ENCODE data around the gene FAM151B.

FAM151B gene

GRCh38 chr5:80573062-80573461, 85.2 kb downstream of the FAM151B start:
- peaks cover 17% of the 10 kb centered on the region for H3K27me3 ChIP-seq (ENCODE audit: insufficient read depth, poor library complexity, severe bottlenecking)

GRCh38 chr5:80576383-80576782, 88.5 kb downstream of the FAM151B start:
- TF ChIP-seq SPI1 (IDR thresholded peaks at IDR 0.05; ENCODE audit: borderline replicate concordance, low read depth) = no peak
- TF ChIP-seq POLR2AphosphoS5 (IDR thresholded peaks at IDR 0.05; ENCODE audit: low read depth) = no peak
- no peak for TF ChIP-seq REST (IDR thresholded peaks at IDR 0.05; ENCODE audit: insufficient replicate concordance, low read depth)
- no peak for TF ChIP-seq GABPA (IDR thresholded peaks at IDR 0.05; ENCODE audit: low read depth)
- TF ChIP-seq CTCF (IDR thresholded peaks at IDR 0.05; ENCODE audit: insufficient read depth, low read length) = no peak
- DNase-seq (ENCODE audit: low read depth in 1 of 2, low spot score in 1 of 2) = no peak
- Histone ChIP-seq H3K27me3 (ENCODE audit: insufficient read depth, poor library complexity, severe bottlenecking) (no peaks in the 10 kb centered on the region), H3K27ac (replicated peaks) (no peak overlapping the region), H3K4me3 (replicated peaks; ENCODE audit: insufficient read depth, low read length) (no peak overlapping the region)

More at GRCh38 chr5:80573062-80573461, 85.2 kb downstream of the FAM151B start:
- H3K4me3 ChIP-seq (replicated peaks; ENCODE audit: insufficient read depth, low read length) = no peak overlapping the region
- H3K27ac ChIP-seq (replicated peaks) = no peak overlapping the region
- TF ChIP-seq POLR2AphosphoS5 (IDR thresholded peaks at IDR 0.05; ENCODE audit: low read depth) (no peak), CTCF (IDR thresholded peaks at IDR 0.05; ENCODE audit: insufficient read depth, low read length) (no peak), REST (IDR thresholded peaks at IDR 0.05; ENCODE audit: insufficient replicate concordance, low read depth) (no peak), SPI1 (IDR thresholded peaks at IDR 0.05; ENCODE audit: borderline replicate concordance, low read depth) (no peak), GABPA (IDR thresholded peaks at IDR 0.05; ENCODE audit: low read depth) (no peak)
- DNase-seq (ENCODE audit: low read depth in 1 of 2, low spot score in 1 of 2) = no peak

GRCh38 chr5:80577707-80578106, 89.8 kb downstream of the FAM151B start:
- TF ChIP-seq REST (IDR thresholded peaks at IDR 0.05; ENCODE audit: insufficient replicate concordance, low read depth) = no peak
- TF ChIP-seq GABPA (IDR thresholded peaks at IDR 0.05; ENCODE audit: low read depth) = no peak
- no peak for TF ChIP-seq SPI1 (IDR thresholded peaks at IDR 0.05; ENCODE audit: borderline replicate concordance, low read depth)
- TF ChIP-seq CTCF (IDR thresholded peaks at IDR 0.05; ENCODE audit: insufficient read depth, low read length) = no peak
- TF ChIP-seq POLR2AphosphoS5 (IDR thresholded peaks at IDR 0.05; ENCODE audit: low read depth) = no peak
- Histone ChIP-seq H3K4me3 (replicated peaks; ENCODE audit: insufficient read depth, low read length) (no peak overlapping the region), H3K27me3 (ENCODE audit: insufficient read depth, poor library complexity, severe bottlenecking) (no peaks in the 10 kb centered on the region), H3K27ac (replicated peaks) (no peak overlapping the region)
- DNase-seq (ENCODE audit: low read depth in 1 of 2, low spot score in 1 of 2) = no peak
